ENCODE results near the gene REC114.
"Not testable (repeated sequence)": the region's sequence is repeated elsewhere in the genome, so short reads cannot be mapped to it uniquely, and the experiment has no call there.

DNA sequence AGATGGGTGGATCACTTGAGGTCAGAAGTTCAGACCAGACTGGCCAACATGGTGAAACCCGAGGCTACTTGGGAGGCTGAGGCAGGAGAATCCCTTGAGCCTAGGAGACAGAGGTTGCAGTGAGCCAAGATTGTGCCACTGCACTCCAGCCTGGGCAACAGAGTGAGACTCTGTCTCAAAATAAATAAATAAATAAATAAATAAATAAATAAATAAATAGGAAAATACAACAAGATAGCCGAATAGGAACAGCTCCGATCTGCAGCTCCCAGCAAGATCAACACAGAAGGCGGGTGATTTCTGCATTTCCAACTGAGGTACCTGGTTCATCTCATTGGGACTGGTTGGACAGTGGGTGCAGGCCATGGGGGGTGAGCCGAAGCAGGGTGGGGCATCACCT lies 4.5 kb downstream of the REC114 start:
- not testable (repeated sequence) for TF ChIP-seq TCF7 (CRISPR knock-in tag; IDR thresholded peaks at IDR 0.05; ENCODE audit: low read depth); NFE2L1 (CRISPR knock-in tag; IDR thresholded peaks at IDR 0.05); TEAD4 (CRISPR knock-in tag; IDR thresholded peaks at IDR 0.05); FOXP1 (CRISPR knock-in tag; IDR thresholded peaks at IDR 0.05; ENCODE audit: borderline replicate concordance); JAZF1 (CRISPR knock-in tag; IDR thresholded peaks at IDR 0.05); GTF2I (CRISPR knock-in tag; conservative IDR thresholded peaks at IDR 0.05)
- TF ChIP-seq, protein P1, sequence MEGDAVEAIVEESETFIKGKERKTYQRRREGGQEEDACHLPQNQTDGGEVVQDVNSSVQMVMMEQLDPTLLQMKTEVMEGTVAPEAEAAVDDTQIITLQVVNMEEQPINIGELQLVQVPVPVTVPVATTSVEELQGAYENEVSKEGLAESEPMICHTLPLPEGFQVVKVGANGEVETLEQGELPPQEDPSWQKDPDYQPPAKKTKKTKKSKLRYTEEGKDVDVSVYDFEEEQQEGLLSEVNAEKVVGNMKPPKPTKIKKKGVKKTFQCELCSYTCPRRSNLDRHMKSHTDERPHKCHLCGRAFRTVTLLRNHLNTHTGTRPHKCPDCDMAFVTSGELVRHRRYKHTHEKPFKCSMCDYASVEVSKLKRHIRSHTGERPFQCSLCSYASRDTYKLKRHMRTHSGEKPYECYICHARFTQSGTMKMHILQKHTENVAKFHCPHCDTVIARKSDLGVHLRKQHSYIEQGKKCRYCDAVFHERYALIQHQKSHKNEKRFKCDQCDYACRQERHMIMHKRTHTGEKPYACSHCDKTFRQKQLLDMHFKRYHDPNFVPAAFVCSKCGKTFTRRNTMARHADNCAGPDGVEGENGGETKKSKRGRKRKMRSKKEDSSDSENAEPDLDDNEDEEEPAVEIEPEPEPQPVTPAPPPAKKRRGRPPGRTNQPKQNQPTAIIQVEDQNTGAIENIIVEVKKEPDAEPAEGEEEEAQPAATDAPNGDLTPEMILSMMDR (IDR thresholded peaks at IDR 0.05): not testable (repeated sequence)
- TF ChIP-seq, protein P2, sequence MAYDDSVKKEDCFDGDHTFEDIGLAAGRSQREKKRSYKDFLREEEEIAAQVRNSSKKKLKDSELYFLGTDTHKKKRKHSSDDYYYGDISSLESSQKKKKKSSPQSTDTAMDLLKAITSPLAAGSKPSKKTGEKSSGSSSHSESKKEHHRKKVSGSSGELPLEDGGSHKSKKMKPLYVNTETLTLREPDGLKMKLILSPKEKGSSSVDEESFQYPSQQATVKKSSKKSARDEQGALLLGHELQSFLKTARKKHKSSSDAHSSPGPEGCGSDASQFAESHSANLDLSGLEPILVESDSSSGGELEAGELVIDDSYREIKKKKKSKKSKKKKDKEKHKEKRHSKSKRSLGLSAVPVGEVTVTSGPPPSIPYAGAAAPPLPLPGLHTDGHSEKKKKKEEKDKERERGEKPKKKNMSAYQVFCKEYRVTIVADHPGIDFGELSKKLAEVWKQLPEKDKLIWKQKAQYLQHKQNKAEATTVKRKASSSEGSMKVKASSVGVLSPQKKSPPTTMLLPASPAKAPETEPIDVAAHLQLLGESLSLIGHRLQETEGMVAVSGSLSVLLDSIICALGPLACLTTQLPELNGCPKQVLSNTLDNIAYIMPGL (CRISPR knock-in tag; IDR thresholded peaks at IDR 0.05): not testable (repeated sequence)
- TF ChIP-seq, protein P3, sequence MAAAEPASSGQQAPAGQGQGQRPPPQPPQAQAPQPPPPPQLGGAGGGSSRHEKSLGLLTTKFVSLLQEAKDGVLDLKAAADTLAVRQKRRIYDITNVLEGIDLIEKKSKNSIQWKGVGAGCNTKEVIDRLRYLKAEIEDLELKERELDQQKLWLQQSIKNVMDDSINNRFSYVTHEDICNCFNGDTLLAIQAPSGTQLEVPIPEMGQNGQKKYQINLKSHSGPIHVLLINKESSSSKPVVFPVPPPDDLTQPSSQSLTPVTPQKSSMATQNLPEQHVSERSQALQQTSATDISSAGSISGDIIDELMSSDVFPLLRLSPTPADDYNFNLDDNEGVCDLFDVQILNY (CRISPR knock-in tag; IDR thresholded peaks at IDR 0.05): not testable (repeated sequence)
- TF ChIP-seq, protein P4, sequence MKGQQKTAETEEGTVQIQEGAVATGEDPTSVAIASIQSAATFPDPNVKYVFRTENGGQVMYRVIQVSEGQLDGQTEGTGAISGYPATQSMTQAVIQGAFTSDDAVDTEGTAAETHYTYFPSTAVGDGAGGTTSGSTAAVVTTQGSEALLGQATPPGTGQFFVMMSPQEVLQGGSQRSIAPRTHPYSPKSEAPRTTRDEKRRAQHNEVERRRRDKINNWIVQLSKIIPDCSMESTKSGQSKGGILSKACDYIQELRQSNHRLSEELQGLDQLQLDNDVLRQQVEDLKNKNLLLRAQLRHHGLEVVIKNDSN (CRISPR knock-in tag; IDR thresholded peaks at IDR 0.05): not testable (repeated sequence)
- TF ChIP-seq, protein P5, sequence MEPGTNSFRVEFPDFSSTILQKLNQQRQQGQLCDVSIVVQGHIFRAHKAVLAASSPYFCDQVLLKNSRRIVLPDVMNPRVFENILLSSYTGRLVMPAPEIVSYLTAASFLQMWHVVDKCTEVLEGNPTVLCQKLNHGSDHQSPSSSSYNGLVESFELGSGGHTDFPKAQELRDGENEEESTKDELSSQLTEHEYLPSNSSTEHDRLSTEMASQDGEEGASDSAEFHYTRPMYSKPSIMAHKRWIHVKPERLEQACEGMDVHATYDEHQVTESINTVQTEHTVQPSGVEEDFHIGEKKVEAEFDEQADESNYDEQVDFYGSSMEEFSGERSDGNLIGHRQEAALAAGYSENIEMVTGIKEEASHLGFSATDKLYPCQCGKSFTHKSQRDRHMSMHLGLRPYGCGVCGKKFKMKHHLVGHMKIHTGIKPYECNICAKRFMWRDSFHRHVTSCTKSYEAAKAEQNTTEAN (CRISPR knock-in tag; IDR thresholded peaks at IDR 0.05): not testable (repeated sequence)
